ENCODE measurements around the gene TUBAL3. TPM values are rescaled to one million over a fixed set of nuclear protein-coding genes. Genes with fewer than 3 reads are reported as not detected.

Gene TUBAL3
- total RNA-seq, 1 experiment from 2014 or later: not detected

DNA sequence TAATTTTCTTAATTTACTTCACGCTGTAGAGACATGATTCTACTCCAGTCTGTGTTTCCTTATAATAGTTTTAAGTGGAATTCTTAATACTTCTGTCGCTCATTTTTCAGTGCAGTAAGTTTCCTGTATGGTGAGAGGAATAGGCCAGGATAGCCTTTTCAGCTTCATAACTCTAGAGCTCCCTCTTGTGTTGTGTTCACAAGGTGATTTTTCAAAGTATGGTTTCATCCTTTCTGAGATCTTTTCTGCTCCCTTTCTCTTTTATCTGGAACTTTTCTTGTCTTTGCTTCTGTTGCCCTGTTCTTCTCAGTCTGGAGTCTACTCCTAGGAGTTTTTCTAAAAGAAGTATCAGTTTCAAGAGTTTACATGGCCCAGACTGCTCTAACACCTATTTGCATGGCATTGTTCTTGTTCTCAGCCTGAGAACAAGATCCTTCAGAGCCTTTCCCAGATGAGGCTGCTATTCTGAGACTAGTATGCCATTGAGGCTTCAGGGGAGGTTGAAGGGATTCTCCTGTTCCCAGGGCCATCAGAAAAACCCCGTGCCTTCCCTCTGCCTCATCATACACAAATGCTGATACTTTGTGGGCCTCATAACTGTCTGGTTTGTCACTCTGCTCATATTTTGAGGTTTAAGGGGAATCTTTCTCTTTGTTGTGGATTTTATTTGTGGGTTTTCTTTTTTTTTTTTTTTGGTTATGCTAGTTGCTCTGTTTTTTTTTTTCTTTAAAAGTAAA is 29.6 kb upstream of the TUBAL3 start:
- H3K36me3 ChIP-seq (ENCODE audit: control insufficient read depth, insufficient read depth, low read length): peaks cover 3% of the 10 kb centered on the region; the same call in 1 of the 2 replicates
- no peak overlapping the region for H3K27ac ChIP-seq (ENCODE audit: low read length)
- no peak for TF ChIP-seq SIN3A (IDR thresholded peaks at IDR 0.05; ENCODE audit: borderline replicate concordance, insufficient read depth, low read depth, low read length)
- peak; percentile 65; the same call in 1 of the 2 replicates for TF ChIP-seq CTCF (IDR thresholded peaks at IDR 0.05)
- no peak for ATAC-seq
- no peak for DNase-seq (ENCODE audit: low read depth, low spot score)
- no TSS peak for BruUV-seq (replicated peaks)
- intact Hi-C loops (cut with micrococcal nuclease; ENCODE audit: unreplicated experiment) (no loop called here), in situ Hi-C loops (cut with HindIII; ENCODE audit: low pct_unique_long_range_greater_than_20kb, low sequenced_read_pairs) (no loop called here)
- no peaks in the 10 kb centered on the region for H3K9me3 ChIP-seq (ENCODE audit: control insufficient read depth, insufficient read depth, low read depth, low read length)
- no peaks in the 10 kb centered on the region for H3K27me3 ChIP-seq (ENCODE audit: control insufficient read depth, insufficient read depth, low read length)
- H3K4me1 ChIP-seq (ENCODE audit: control insufficient read depth, insufficient read depth, low read length): no peaks in the 10 kb centered on the region
- H3K4me3 ChIP-seq (ENCODE audit: low read depth in 2 of 2, low read length in 2 of 2): no peak overlapping the region
- CTCF ChIA-PET: interaction anchor here (0.7 kb wide), 3 partner anchors 51 to 769 kb away, joined by 3 to 12 read pairs (median 3); no protein-coding TSS in a partner anchor
- POLR2A ChIA-PET: no interaction called here

GRCh38 chr10:5433182-5433581 is 28.6 kb upstream of the TUBAL3 start:
- CTCF ChIA-PET: interaction anchor here (0.6 kb wide), 1 partner anchor 26 kb away, joined by 8 read pairs; no protein-coding TSS in a partner anchor

More at GRCh38 chr10:5433182-5433581, 28.6 kb upstream of the TUBAL3 start:
- POLR2A ChIA-PET: no interaction called here
- TF ChIP-seq POLR2AphosphoS5 (IDR thresholded peaks at IDR 0.05; ENCODE audit: low read depth, low read length): no peak
- TF ChIP-seq REST (IDR thresholded peaks at IDR 0.05; ENCODE audit: insufficient read depth in 1 of 2, low read depth in 2 of 2, low read length in 1 of 2): no peak
- no peak for TF ChIP-seq SIN3A (IDR thresholded peaks at IDR 0.05; ENCODE audit: borderline replicate concordance, insufficient read depth, low read depth, low read length)
- TF ChIP-seq TCF7L2 (IDR thresholded peaks at IDR 0.05; ENCODE audit: low read depth, low read length): no peak
- no peak for TF ChIP-seq CTCF (IDR thresholded peaks at IDR 0.05)
- no TSS peak for BruUV-seq (replicated peaks)
- H3K27ac ChIP-seq (ENCODE audit: low read length): no peak overlapping the region
- H3K4me3 ChIP-seq (ENCODE audit: low read depth in 2 of 2, low read length in 2 of 2): no peak overlapping the region
- intact Hi-C loops (cut with micrococcal nuclease; ENCODE audit: unreplicated experiment): no loop called here
- no peaks in the 10 kb centered on the region for H3K27me3 ChIP-seq (ENCODE audit: control insufficient read depth, insufficient read depth, low read length)
- H3K36me3 ChIP-seq (ENCODE audit: control insufficient read depth, insufficient read depth, low read length): peaks cover 3% of the 10 kb centered on the region; the same call in 1 of the 2 replicates
- in situ Hi-C loops (cut with HindIII; ENCODE audit: low pct_unique_long_range_greater_than_20kb, low sequenced_read_pairs): no loop called here
- H3K9me3 ChIP-seq (ENCODE audit: control insufficient read depth, insufficient read depth, low read depth, low read length): no peaks in the 10 kb centered on the region
- DNase-seq (ENCODE audit: low read depth, low spot score) (no peak), ATAC-seq (no peak)
- no peaks in the 10 kb centered on the region for H3K4me1 ChIP-seq (ENCODE audit: control insufficient read depth, insufficient read depth, low read length)

All from Panc1 (cell line).